GM21786 (cell line): ENCODE results near the gene SPATA31D3.
"Not testable (repeated sequence)": the region's sequence is repeated elsewhere in the genome, so short reads cannot be mapped to it uniquely, and the experiment has no call there.

Experiments
- ATAC-seq: cut with Tn5 transposase; IDR thresholded peaks from one replicate; pipeline ENCODE4 v1.9.1; 2021; ENCODE audit not compliant: unreplicated experiment

The SPATA31D3 gene

GRCh38 chr9:81943393-81943792 is at the start of gene SPATA31D3:
Gene SPATA31D3, plus strand, starts transcription at chr9:81943500. Its CDS starts 86 bp downstream, at chr9:81943586.
- ATAC-seq = not testable (repeated sequence)

- ATAC-seq = no peak
Observed at GRCh38 chr9:81893929-81894328, 49.4 kb upstream of the SPATA31D3 start.

- ATAC-seq = no peak
Observed at GRCh38 chr9:81894891-81895290, 48.4 kb upstream of the SPATA31D3 start.

GRCh38 chr9:81896070-81896469 is 47.2 kb upstream of the SPATA31D3 start:
- ATAC-seq = no peak

GRCh38 chr9:81898851-81899250 is 44.4 kb upstream of the SPATA31D3 start:
- ATAC-seq = no peak

GRCh38 chr9:81902196-81902595 is 41.1 kb upstream of the SPATA31D3 start:
- no peak for ATAC-seq

- no peak for ATAC-seq
Observed at GRCh38 chr9:81902626-81903025, 40.7 kb upstream of the SPATA31D3 start.

- no peak for ATAC-seq
Observed at GRCh38 chr9:81906671-81907070, 36.6 kb upstream of the SPATA31D3 start.

GRCh38 chr9:81912135-81912534 is 31.2 kb upstream of the SPATA31D3 start:
- ATAC-seq = no peak

GRCh38 chr9:81915801-81916505 is 27.3 kb upstream of the SPATA31D3 start:
- no peak for ATAC-seq

- not testable (repeated sequence) for ATAC-seq
Observed at GRCh38 chr9:81918507-81918906, 24.8 kb upstream of the SPATA31D3 start.

- ATAC-seq = not testable (repeated sequence)
Observed at GRCh38 chr9:81928305-81928704, 15.0 kb upstream of the SPATA31D3 start, which contains the start of gene SPATA31D4. Gene SPATA31D4, plus strand, starts transcription at chr9:81928428. Its CDS starts 86 bp downstream, at chr9:81928514.

GRCh38 chr9:81930147-81930546 is 13.2 kb upstream of the SPATA31D3 start:
- ATAC-seq = not testable (repeated sequence)

- ATAC-seq = not testable (repeated sequence)
Observed at GRCh38 chr9:81933547-81933946, 9.8 kb upstream of the SPATA31D3 start.

GRCh38 chr9:81948650-81949049 is 5.3 kb downstream of the SPATA31D3 start:
- not testable (repeated sequence) for ATAC-seq

- ATAC-seq = no peak
Observed at GRCh38 chr9:81953096-81953495, 9.8 kb downstream of the SPATA31D3 start.

- no peak for ATAC-seq
Observed at GRCh38 chr9:81955625-81956024, 12.3 kb downstream of the SPATA31D3 start.

GRCh38 chr9:81964218-81965171 is 21.2 kb downstream of the SPATA31D3 start:
- no peak for ATAC-seq

- no peak for ATAC-seq
Observed at GRCh38 chr9:81968026-81968425, 24.7 kb downstream of the SPATA31D3 start.

- ATAC-seq = no peak
Observed at GRCh38 chr9:81969971-81970370, 26.7 kb downstream of the SPATA31D3 start.

- no peak for ATAC-seq
Observed at GRCh38 chr9:81971727-81972126, 28.4 kb downstream of the SPATA31D3 start.

- ATAC-seq = no peak
Observed at GRCh38 chr9:81974764-81975163, 31.5 kb downstream of the SPATA31D3 start.
